ENCODE measurements around the gene CD93.

CD93 gene

DNA sequence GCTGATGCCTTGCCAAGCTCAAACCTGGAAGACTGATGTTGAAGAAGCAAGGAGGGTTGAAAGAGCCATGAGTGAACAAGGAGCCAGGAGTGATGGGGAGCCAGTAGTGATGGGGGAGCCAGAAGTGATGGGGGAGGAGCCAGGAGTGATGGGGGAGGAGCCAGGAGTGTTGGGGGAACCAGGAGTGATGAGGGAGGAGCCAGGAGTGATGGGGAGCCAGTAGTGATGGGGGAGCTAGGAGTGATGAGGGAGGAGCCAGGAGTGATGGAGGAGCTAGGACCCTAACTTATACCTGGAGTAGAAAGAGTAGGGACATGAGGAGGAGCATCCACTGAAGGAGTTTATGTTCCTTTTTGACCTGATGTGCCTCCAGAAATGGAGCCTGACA lies 14.6 kb upstream of the CD93 start:
- H3K4me3 ChIP-seq (ENCODE audit: low read depth, low read length), result no peak overlapping the region

DNA sequence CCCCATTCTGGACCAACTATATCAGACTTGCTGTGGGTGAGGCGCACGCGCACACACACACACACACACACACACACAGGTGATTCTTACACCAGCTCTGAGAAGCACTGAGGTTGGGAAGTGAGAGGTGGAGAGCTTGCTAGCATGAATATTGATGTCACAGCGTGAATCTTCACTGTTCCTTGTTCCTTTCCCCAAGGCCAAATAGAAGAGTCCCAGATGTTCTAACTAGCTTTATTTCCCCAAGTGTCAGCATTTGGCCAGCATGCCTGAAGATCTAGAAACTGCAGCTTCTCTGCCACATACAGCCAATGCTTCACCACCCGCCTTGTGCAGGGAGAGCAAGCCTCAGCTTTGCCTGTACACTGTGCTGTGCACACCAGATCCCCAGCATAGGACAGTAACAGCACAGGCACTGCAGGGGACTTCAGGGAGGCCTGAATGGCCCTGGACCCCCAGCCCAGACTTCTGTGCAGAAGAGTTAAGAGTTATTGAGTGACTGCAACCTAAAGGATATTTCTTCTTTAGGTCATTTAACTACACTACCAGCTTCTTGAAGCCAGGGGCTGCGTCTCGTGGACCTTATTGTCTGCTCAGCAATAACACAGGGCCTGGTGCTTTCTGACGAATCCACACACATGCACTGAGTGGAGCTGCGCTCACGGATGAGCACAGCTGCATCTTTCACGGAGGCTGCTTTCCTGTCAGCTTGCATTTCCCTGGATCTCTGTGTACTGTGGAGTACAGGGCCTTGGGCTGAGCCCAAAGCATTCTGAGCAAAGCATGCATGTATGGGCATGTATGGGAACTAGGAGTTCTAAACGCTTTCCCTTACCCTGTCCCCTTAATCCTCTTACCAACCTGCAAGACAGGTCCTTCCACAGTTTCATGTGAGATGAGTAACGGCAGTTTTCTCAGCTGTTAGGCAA lies 13.9 kb upstream of the CD93 start:
- no peak overlapping the region for H3K4me3 ChIP-seq (ENCODE audit: low read depth, low read length)

DNA sequence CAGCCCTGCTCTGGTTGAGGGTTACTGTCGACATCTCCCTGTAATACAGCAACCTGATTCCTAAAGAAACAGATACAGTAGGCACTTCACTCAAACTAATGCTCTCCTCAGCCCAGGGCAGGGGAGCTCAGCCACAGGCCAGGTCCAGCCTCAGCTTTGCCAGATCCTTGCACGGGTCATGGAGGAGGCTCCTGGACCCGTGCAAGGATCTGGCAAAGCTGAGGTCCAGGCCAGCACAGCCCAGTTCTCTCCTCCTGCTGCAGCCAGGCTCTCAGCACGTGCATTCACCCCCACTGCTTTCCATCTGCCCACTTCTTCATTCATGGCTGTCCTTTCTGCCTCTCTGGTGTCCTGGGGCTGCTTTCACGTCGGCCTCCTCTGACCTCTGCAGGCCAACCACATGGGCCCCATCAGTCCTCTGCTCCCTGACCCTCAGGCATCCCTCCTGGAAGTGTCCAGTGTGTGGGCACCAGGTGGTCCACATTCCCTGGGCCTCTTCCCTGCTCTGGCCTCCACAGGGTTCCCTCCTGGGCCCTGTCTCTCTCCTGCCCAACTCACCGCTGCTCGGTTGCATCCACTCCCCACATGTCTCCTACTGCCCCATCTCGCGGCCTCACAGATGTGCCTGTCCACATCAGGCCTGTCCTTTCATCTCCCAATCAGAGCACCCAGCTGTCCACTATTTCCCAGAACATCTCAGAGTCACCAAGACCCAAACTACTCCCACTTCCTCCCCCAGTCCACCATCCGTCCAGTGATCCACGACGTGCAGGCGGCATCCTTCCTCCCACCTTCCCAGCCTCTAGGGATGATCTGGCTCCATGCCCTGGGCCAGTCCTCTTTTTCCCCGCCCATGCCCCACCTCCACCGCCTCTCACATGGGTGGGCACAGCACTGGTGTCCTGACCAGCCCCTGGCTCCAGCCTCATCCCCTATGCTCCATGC lies 11.8 kb upstream of the CD93 start:
- H3K4me3 ChIP-seq (ENCODE audit: low read depth, low read length), result no peak overlapping the region

DNA sequence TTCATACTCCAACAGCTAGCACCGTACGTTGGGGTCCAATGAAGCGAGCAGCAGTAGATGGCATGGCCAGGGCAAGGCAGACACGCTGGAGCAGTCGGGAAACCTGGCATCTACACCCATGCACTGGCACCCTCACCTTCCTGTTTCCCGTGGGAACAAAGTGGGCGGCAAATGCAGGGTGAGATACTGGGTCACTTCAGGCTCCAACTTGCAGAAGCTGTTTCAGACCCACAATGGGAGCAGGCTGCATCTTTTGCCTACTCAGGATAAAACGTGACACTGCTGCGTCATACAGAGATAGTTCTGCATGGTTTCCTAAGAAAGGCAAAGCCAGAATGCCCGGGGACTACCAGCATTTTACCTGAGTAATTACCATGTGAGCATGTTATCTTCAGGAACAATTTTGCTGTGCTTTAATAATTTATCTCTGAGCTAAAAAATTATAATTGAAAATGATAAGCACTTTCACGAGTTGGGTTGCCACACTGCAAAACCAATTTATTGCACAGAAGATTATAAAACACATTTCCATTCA lies 10.9 kb upstream of the CD93 start:
- no peak overlapping the region for H3K4me3 ChIP-seq (ENCODE audit: low read depth, low read length)

DNA sequence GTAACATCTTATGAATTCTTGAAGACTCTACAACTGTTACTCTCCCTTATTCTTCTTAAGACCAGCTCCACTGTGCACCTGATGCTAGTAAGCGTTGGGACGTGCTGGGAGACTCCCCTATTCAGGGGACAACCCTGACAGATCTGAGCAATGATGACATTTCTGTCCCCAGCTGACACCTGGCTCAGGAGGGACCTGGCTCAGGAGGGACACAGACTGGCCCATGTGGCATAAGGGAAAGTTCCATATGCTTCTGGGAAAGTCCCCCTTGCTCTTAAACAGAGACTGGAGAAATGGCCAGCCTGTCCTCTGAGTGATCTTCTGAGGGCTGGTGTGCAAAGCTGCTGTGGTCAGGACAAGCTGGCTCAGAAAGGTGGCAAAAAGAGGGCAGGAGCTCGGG lies 10.0 kb upstream of the CD93 start:
- H3K4me3 ChIP-seq (ENCODE audit: low read depth, low read length), result no peak overlapping the region

DNA sequence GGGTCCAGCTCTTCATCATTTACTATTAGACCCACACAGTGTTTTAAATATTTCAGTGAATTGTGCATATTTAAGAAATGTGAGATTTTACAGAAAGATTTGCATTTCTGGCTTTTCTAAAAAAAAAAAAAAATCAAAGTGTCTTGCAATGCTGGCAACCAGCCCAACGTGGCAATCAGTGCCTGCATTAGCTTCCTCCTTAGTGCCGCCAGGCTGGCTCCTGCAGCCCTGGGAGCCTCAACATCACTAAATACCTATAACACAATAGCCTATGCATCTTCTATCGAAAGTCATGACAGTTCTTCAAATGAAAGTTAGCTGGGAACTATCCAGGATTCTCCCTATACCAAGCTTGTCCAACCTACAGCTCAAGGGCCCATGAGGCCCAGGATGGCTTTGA lies 9.4 kb upstream of the CD93 start:
- H3K4me3 ChIP-seq (ENCODE audit: low read depth, low read length), result no peak overlapping the region

DNA sequence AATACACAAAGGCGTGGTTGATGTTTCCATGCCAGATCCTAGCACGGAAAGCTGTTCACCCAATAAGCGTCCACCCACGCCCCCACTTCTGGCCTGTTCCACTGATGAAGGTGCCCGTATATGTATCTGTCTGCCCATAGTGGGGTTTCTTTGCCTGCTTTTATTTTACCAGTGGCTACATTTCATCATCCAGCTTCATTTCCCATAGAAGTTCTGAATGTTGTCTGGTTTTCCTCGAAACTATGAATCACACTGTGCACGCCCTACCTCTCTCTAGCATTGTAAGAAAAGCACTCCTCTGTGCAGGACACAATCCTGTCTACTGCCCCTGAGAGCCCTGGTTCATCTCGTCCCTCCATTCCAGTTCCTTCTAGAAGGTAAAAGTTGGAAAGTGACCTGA lies 8.8 kb upstream of the CD93 start:
- H3K4me3 ChIP-seq (ENCODE audit: low read depth, low read length), result no peak overlapping the region

DNA sequence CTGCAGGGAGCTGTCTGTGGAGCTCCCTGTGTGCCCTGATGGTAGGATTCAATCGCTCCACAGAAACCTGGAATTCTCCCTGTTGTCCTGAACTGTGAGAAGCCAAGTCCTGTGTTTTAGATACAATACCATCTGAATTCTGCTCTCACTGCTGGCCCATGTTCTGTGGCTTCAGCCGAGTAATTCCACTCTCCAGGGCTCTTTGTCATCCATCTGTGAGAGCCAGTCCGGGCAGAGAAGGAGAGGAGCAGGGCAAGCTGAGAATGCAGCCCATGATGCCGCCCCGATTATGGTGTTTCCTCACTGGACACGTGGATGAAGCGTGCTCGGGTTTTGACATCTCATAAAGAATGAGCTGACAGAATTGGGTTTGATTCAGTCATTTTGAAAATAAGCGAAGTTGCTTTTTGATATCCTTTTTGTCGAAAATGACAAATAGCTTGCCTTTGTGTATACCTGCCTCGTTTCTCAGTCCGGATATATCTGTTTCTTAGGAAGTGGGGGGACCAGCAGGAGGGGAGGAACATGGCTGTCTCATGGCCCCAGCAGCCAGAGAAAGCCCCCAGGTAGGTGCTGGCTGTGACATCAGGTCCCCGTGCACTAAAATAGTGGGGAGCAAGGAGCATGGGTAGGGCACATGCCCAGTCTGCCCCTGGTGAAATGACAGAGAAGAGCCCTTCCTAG lies 8.2 kb upstream of the CD93 start:
- H3K4me3 ChIP-seq (ENCODE audit: low read depth, low read length), result no peak overlapping the region

DNA sequence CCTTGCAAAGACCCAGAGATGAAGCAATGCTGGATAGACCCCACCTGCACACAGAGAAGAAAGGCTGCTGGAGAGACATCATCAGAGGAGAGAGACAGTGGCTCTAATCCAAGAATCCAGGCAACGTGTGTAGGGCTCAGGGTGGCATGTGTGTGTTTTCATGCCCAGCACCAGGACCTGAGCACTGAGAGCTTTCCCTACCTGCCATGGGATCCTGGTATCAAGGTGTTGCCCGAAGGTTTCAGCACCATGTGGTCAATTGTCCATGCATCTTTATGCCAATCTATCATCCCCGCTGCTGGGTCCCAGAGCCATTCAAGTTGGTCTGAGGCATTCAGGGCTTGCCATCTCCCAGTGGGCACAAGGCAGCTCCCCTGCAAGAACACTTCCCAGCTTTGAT lies 7.5 kb upstream of the CD93 start:
- H3K4me3 ChIP-seq (ENCODE audit: low read depth, low read length), result no peak overlapping the region

DNA sequence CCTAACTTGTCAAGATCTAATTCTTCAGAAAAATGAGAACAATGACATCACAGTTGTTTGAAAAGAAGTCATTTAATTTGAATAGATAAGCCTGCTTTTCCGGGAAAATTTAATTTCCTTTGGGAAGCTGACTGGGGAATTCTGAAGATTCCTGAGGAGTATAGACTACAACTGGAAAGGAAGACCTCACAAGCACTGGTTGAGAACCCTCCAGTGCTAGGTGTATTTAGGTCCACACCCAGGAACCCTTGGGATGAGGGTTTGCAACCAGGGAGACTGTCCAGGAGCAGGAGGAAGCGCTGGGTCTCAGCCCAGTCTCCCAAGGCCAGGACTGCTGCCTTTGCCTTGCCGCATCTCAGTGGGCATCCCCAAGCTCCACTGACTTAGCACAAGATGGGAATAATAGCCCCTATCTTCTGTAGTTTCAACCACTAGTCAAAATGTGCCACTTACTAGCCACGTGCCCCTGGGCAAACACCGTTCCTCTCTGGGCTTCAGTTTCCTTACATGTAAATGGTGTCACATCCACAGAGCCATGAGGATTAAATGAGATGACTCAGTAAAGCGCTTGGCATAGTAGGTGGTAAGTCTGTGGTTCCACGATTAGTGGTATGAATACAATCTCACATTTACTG lies 6.9 kb upstream of the CD93 start:
- H3K4me3 ChIP-seq (ENCODE audit: low read depth, low read length), result no peak overlapping the region

DNA sequence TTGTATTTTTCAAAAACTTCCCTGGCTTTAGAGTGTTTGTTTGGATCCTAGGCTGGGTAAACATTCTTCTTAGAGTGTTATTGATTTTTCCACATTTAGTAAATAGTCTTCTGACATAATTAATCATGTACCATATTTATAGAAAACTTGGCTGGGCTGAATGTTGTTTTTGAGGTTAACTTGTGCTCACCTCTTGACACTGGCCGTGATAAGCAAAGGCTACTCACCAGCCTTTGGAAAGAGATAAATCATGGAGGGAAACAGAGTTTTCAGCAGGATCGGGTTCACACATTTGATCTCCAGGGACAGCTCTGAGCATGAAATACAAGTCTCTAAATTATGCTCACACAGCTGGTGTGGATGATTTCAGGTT lies 6.2 kb upstream of the CD93 start:
- H3K4me3 ChIP-seq (ENCODE audit: low read depth, low read length), result no peak overlapping the region

DNA sequence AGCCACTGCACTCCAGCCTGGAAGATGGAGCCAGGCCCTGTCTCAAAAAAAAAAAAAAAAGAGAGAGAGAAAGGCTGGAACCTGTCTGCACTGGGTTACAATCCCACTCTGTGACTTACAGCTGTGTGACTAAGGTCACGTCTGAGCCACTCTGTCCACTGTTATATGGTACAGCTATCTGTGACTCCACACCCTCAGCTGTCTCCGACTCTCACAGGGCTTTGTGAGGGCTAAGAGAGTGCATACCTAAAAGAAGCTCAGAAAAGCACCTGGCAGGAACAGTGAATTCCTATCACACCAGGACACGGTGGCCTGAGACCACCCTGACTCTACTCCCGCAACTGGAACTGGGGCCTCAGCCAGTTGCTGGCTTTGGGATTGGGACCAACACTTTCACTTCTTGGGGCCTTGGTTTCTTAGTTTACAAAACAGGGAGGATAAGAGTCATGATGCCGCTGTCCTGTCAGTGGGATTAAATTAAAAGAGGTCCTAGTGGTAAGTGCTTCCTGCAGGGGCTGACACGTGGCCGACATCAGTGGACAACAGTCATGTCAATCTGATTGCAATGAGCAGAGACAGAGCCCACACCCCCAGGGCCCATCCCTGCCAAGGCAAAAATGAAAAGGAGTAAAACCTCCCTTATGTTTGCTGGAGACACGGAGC lies 5.7 kb upstream of the CD93 start:
- H3K4me3 ChIP-seq (ENCODE audit: low read depth, low read length), result no peak overlapping the region

DNA sequence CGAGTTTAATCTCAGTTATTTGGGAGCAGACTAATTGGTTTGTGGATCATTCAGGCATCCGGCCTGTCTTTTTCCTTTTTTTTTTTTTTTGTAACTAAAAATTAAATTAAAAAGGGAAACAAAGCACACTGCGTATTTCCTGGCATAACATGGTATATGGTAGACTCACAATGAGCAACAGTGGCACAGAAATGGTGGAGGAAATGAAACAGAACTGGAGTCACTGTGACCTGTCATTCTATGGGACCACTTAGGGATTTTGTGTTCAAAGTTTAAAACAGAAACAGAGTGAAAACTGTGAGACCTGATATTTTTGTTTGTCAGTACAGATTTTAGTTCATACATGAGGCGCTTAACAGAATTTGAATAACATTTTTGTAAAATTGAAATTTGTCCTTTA lies 4.8 kb upstream of the CD93 start:
- H3K4me3 ChIP-seq (ENCODE audit: low read depth, low read length), result no peak overlapping the region

DNA sequence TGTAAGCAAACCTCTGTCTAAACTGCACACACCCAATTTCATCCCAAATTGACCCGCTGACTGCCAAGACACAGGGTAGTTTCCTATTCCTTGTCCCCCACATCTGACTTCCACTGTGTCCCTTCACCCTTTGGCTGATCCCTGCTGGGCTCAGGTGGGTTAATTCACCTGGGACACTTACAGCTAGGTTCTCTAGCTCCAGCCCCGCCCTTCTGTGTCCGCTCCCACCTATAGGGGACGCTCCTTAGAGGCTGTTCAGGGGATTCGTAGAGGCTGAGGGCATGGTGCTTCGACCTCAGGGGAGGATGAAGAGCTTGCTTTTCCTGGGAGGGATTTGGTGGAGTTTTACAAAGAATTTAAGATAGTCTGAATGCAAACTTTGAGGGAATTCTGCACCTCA lies 4.0 kb upstream of the CD93 start:
- H3K4me3 ChIP-seq (ENCODE audit: low read depth, low read length), result no peak overlapping the region

DNA sequence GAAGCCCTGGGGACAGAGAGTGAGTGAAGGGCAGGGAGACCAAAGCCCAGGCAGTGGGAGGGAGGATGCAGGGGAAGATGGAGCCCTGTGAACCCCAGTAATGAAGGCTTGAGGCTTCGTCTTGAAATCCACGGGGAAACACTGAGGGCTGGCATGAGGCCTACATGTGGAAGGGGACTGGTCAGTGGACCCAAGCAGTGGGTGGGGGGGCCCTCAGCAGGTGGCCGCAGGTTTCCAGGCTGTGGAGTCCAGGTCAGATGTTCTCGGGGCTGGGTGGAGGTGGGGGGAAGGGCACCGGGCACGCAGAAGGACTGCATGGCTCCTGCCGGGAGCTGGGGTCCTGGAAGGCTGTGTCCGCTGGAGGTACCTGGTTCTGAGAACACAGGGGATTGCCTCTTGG lies 2.7 kb upstream of the CD93 start:
- no peak overlapping the region for H3K4me3 ChIP-seq (ENCODE audit: low read depth, low read length)

DNA sequence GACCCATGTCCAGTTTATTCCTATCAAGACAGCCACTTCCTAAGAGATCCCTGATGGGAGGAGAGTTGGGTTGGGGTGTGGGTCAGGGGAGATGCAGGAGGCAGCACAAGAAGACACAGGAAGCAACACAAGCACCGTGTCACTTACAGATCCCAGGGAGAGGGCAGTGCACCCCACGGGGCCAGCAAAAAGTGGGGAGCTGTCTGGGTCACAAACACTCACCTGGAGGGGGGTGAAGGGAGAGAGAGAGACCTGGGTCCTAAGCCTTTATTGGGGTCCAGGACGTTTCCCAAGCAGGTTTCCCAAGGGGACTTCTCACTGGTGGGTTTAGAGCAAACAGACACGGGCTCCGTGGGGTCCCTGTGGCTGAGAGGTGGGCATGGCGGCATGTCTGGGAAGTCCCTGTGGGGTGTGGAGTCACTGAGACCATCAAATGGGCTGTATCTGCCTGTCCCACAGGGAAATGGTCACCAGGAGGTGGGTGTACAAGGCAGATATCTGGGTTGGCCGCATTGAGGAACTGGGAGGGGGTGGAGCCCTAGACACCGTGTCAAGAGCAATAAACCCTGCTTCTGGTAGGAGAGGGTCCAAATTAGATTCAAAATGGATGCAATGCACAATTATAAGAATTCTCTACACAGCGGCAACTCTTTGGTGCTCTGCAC lies 1.6 kb upstream of the CD93 start:
- no peak overlapping the region for H3K4me3 ChIP-seq (ENCODE audit: low read depth, low read length)

DNA sequence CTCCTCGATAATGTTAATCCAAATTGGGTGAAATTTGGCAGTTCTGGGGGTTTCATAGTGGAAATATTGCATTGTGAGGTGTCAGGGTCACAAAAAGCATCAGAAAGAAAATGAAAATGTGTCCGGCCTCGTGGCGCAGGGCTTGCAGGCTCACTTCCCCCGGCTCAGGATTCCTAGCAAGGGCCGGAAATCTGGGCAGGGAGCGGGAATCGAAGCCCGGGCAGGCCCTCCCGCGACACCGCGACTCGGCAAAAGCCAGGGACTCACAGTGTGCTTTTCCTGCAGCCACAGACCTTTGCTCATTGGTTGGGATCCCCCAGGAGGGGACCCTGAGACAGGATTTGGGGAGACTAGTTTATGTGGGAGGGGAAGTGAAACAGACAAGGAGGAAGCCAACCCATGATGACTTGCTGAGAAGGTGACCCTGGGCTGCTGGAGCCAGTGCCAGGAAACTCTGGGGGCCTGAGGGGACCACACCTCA lies 847 bp upstream of the CD93 start:
- no peak overlapping the region for H3K4me3 ChIP-seq (ENCODE audit: low read depth, low read length)

DNA sequence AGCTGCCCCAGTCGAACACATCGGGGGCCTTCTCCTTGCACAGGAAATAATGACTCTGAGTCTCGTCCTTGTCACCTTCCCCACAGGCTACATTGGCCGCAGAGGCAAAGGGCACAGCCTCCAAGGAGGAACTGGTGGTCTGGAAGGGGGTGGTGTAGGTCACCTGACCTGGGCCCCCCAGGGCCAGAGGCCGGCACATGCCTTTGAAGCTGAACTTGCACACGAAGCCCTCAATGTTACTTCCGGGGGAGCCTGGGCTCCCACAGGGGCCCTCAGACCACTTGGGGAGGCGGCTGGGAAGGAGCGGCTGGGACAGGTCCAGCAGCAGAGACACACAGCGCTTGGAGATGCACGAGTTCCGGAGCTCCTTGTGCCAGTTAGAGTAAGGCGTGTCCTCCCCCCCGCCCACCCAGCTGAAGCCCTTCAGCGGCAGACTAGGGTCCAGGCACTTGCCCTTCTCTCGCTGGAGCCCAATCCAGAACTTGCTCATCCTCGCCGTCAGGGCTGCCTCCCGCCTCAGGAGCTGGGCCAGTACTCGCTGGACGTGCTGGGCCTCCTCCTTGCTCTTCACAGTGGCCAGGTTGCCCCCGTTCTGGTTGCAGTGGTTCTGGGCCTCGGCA lies 578 bp downstream of the CD93 start:
- H3K4me3 ChIP-seq (ENCODE audit: low read depth, low read length), result no peak overlapping the region

DNA sequence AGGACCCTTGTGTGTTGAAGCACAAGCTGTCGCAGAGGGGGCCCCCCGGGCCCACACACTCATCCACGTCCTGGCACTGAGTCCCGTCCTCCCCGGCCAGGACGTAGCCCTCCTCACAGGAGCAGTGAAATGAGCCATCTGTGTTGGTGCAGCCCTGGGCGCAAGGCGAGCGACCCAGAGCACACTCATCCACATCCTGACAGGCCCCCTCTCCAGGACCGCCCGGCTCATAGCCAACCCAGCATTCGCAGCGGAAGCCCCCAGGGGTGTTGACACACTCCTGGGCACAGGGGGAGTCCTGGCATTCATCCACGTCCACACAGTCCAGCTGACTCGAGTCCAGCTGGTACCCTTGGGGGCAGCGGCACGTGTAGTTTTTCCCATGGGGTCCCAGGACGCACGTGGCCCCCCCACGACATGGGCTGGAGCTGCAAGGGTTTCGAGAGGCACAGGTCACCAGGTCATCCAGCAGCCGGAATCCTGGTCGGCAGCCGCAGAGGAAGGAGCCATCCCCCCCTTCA lies 1.2 kb downstream of the CD93 start:
- no peak overlapping the region for H3K4me3 ChIP-seq (ENCODE audit: low read depth, low read length)
